ENCODE data around the gene NR2C1. TPM values are rescaled to one million over a fixed set of nuclear protein-coding genes. Genes with fewer than 3 reads are reported as not detected.

The NR2C1 gene
- total RNA-seq, 1 donor from 2014 or later = 37.0 TPM

GRCh38 chr12:94972795-94973194, 100.6 kb downstream of the NR2C1 start:
- no peak for TF ChIP-seq CTCF (IDR thresholded peaks at IDR 0.05)
- Histone ChIP-seq H3K9me3 (no peaks in the 10 kb centered on the region), H3K4me1 (no peaks in the 10 kb centered on the region), H3K36me3 (peaks cover 17% of the 10 kb centered on the region), H3K27ac (no peak overlapping the region), H3K4me3 (no peak overlapping the region), H3K27me3 (no peaks in the 10 kb centered on the region)
- intact Hi-C loops (cut with DNase I) = no loop called here
- no peak for DNase-seq
- no peak for ATAC-seq

GRCh38 chr12:94971923-94972322, 101.5 kb downstream of the NR2C1 start:
- no peaks in the 10 kb centered on the region for H3K9me3 ChIP-seq
- no peak for ATAC-seq
- no peak overlapping the region for H3K4me3 ChIP-seq
- TF ChIP-seq CTCF (IDR thresholded peaks at IDR 0.05) = no peak
- intact Hi-C loops (cut with DNase I) = no loop called here
- peaks cover 17% of the 10 kb centered on the region for H3K36me3 ChIP-seq
- H3K27ac ChIP-seq = no peak overlapping the region
- H3K27me3 ChIP-seq = no peaks in the 10 kb centered on the region
- H3K4me1 ChIP-seq = no peaks in the 10 kb centered on the region
- DNase-seq = no peak

GRCh38 chr12:94970560-94970959, 102.9 kb downstream of the NR2C1 start:
- Histone ChIP-seq H3K36me3 (peaks cover 17% of the 10 kb centered on the region), H3K9me3 (no peaks in the 10 kb centered on the region), H3K27me3 (no peaks in the 10 kb centered on the region), H3K4me1 (no peaks in the 10 kb centered on the region), H3K4me3 (no peak overlapping the region), H3K27ac (no peak overlapping the region)
- ATAC-seq (no peak), DNase-seq (no peak)
- intact Hi-C loops (cut with DNase I) = no loop called here
- TF ChIP-seq CTCF (IDR thresholded peaks at IDR 0.05) = no peak

Other genes starting within 250 kb of the NR2C1 start
- gene NDUFA12, start 69.9 kb downstream of the NR2C1 start, total RNA-seq = 71.8 TPM
- 28.8 TPM for gene FGD6, start 143.8 kb upstream of the NR2C1 start, total RNA-seq
- 69.9 TPM for gene VEZT, start 144.2 kb upstream of the NR2C1 start, total RNA-seq

All from upper lobe of right lung (tissue), 1 donor.